Daoy (cell line): ENCODE results near the gene STK40. TPM values are rescaled to one million over a fixed set of nuclear protein-coding genes. Genes with fewer than 3 reads are reported as not detected.
A peak's percentile ranks its signal among the peaks of the same experiment; 100 is the strongest.

Experiments
- DNase-seq: peaks from one replicate; pipeline ENCODE4 v3.0.0-alpha.2; 2015; ENCODE audit warnings: low read depth
- total RNA-seq: library from RNA; depleted of rRNA; stranded (reverse); fragments of >200 nt; shearing (Covaris generic); gene quantifications from 2 replicates; pipeline ENCODE4 v1.2.3, GENCODE V29; 2014

STK40 gene
- total RNA-seq, 1 experiment from 2014 or later = 31.1 TPM

- DNase-seq = peak; percentile 34
Observed at GRCh38 chr1:36372617-36373016, 13.1 kb downstream of the STK40 start.

GRCh38 chr1:36369061-36369861 is 16.5 kb downstream of the STK40 start:
- peak; percentile 69 for DNase-seq

GRCh38 chr1:36367798-36368197 is 17.9 kb downstream of the STK40 start:
- DNase-seq = peak; percentile 49

- DNase-seq = no peak
Observed at GRCh38 chr1:36367066-36367465, 18.7 kb downstream of the STK40 start.

- DNase-seq = no peak
Observed at GRCh38 chr1:36366091-36366661, 19.5 kb downstream of the STK40 start.

GRCh38 chr1:36365381-36365780 is 20.3 kb downstream of the STK40 start:
- DNase-seq = no peak

GRCh38 chr1:36359911-36360550 is 25.7 kb downstream of the STK40 start:
- no peak for DNase-seq

GRCh38 chr1:36359383-36359782 is 26.3 kb downstream of the STK40 start:
- no peak for DNase-seq

- DNase-seq = no peak
Observed at GRCh38 chr1:36358514-36359084, 27.1 kb downstream of the STK40 start.

- no peak for DNase-seq
Observed at GRCh38 chr1:36355811-36356210, 29.9 kb downstream of the STK40 start.

GRCh38 chr1:36354486-36354885 is 31.2 kb downstream of the STK40 start:
- no peak for DNase-seq

GRCh38 chr1:36352910-36353878 is 32.5 kb downstream of the STK40 start:
- peak; percentile 81 for DNase-seq

- peak; percentile 85 for DNase-seq
Observed at GRCh38 chr1:36352125-36352909, 33.4 kb downstream of the STK40 start.

- DNase-seq = peak; percentile 96
Observed at GRCh38 chr1:36351227-36351977, 34.3 kb downstream of the STK40 start.

- peak; percentile 96 for DNase-seq
Observed at GRCh38 chr1:36350659-36351226, 35.0 kb downstream of the STK40 start.

GRCh38 chr1:36349839-36350238 is 35.9 kb downstream of the STK40 start:
- peak; percentile 74 for DNase-seq

- peak; percentile 78 for DNase-seq
Observed at GRCh38 chr1:36349241-36349671, 36.5 kb downstream of the STK40 start.

GRCh38 chr1:36346741-36347370 is 38.9 kb downstream of the STK40 start:
- DNase-seq = no peak

GRCh38 chr1:36345353-36345752 is 40.4 kb downstream of the STK40 start:
- no peak for DNase-seq
